Activated T-helper 1 cell treated with anti-CD3 and anti-CD28 coated beads, Interleukin-12 subunit alpha, Interleukin-12 subunit beta, Interleukin-2, Interleukin-4 antibody, amounts not matched to agents 30 ng/mL and 10 ng/mL and 1 ng/mL, durations not matched to agents 14 hours and 24 hours and 36 hours (primary cell): Measurements from ENCODE around the gene ZAR1L. TPM values are rescaled to one million over a fixed set of nuclear protein-coding genes. Genes with fewer than 3 reads are reported as not detected.
A peak's percentile ranks its signal among the peaks of the same experiment; 100 is the strongest.
"Not testable (repeated sequence)": the region's sequence is repeated elsewhere in the genome, so short reads cannot be mapped to it uniquely, and the experiment has no call there.

Experiments
- DNase-seq: peaks from one replicate; pipeline ENCODE4 v3.0.0; 2021; ENCODE audit warnings: low spot score
- H3K27ac Mint-ChIP-seq: one replicate; pipeline ENCODE4 v1.8.0; 2021; ENCODE audit warnings: mild to moderate bottlenecking, mixed read lengths
- H3K27me3 Mint-ChIP-seq: one replicate; pipeline ENCODE4 v1.8.0; 2022; ENCODE audit warnings: mild to moderate bottlenecking, moderate library complexity, mixed read lengths; ENCODE audit not compliant: insufficient read depth
- H3K36me3 Mint-ChIP-seq: one replicate; pipeline ENCODE4 v1.8.0; 2021; ENCODE audit warnings: low read depth, mixed read lengths
- H3K4me1 Mint-ChIP-seq: one replicate; pipeline ENCODE4 v1.8.0; 2021; ENCODE audit warnings: low read depth, mixed read lengths
- H3K4me3 Mint-ChIP-seq: one replicate; pipeline ENCODE4 v1.8.0; 2021; ENCODE audit warnings: mild to moderate bottlenecking, moderate library complexity, mixed read lengths
- H3K9me3 Mint-ChIP-seq: one replicate; pipeline ENCODE4 v1.8.0; 2021; ENCODE audit warnings: mixed read lengths
- intact Hi-C: fragments of 100-400 bp; cut with micrococcal nuclease; formaldehyde crosslinking; loops from one replicate; pipeline ENCODE4 v1.15.1; 2024
- total RNA-seq: library from RNA; stranded (reverse); gene quantifications from 2 replicates; pipeline ENCODE4 v1.2.3, GENCODE V29; 2022

Gene ZAR1L, protein sequence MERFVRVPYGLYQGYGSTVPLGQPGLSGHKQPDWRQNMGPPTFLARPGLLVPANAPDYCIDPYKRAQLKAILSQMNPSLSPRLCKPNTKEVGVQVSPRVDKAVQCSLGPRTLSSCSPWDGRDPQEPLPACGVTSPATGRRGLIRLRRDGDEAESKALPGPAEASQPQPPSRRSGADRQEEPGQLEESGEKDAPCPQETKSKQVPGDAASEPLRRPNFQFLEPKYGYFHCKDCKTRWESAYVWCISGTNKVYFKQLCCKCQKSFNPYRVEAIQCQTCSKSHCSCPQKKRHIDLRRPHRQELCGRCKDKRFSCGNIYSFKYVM
- not detected in 2 replicates for total RNA-seq

DNA sequence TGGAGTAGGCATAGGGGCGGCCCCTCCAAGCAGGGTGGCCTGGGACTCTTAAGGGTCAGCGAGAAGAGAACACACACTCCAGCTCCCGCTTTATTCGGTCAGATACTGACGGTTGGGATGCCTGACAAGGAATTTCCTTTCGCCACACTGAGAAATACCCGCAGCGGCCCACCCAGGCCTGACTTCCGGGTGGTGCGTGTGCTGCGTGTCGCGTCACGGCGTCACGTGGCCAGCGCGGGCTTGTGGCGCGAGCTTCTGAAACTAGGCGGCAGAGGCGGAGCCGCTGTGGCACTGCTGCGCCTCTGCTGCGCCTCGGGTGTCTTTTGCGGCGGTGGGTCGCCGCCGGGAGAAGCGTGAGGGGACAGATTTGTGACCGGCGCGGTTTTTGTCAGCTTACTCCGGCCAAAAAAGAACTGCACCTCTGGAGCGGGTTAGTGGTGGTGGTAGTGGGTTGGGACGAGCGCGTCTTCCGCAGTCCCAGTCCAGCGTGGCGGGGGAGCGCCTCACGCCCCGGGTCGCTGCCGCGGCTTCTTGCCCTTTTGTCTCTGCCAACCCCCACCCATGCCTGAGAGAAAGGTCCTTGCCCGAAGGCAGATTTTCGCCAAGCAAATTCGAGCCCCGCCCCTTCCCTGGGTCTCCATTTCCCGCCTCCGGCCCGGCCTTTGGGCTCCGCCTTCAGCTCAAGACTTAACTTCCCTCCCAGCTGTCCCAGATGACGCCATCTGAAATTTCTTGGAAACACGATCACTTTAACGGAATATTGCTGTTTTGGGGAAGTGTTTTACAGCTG is at the start of gene ZAR1L, which contains the start of gene BRCA2:
Gene ZAR1L (minus strand): TSS at position 126 of the 790 bp plus-strand sequence. CDS start 3,438 bp downstream, outside the sequence.
Gene BRCA2 (plus strand): TSS at position 271 of the 790 bp plus-strand sequence. CDS start 953 bp downstream, outside the sequence.
- peaks cover 14% of the 10 kb centered on the region for H3K36me3 Mint-ChIP-seq
- H3K9me3 Mint-ChIP-seq: no peaks in the 10 kb centered on the region
- H3K4me3 Mint-ChIP-seq: peak within 1 kb of the TSS; percentile 96
- no peaks in the 10 kb centered on the region for H3K27me3 Mint-ChIP-seq
- intact Hi-C loops: loop anchor here (1.0 to 10.0 kb wide), 11 partner anchors 15 to 1509 kb away; partner anchors contain the start of genes FRY, N4BP2L2 and PDS5B
- peaks cover 48% of the 10 kb centered on the region for H3K4me1 Mint-ChIP-seq
- peak within 1 kb of the TSS; percentile 100 for H3K27ac Mint-ChIP-seq
- peak; percentile 86 for DNase-seq

DNA sequence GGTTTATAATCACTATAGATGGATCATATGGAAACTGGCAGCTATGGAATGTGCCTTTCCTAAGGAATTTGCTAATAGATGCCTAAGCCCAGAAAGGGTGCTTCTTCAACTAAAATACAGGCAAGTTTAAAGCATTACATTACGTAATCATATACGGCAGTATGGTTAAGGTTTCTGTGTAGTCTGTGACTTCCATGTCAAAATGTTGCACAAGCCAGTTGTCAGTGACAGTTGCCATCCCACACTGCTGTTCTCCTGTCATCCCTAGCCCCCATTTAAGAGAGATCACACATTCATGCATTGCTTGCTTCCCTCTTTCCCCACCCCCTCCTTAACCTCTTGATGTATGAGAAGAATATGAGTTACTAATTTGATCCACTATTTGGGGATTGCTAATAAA is 47.4 kb upstream of the ZAR1L start:
- H3K9me3 Mint-ChIP-seq: no peaks in the 10 kb centered on the region
- H3K27me3 Mint-ChIP-seq: no peaks in the 10 kb centered on the region
- intact Hi-C loops: no loop called here
- H3K4me3 Mint-ChIP-seq: no peak overlapping the region
- H3K36me3 Mint-ChIP-seq: peaks cover 12% of the 10 kb centered on the region
- H3K27ac Mint-ChIP-seq: no peak overlapping the region
- no peak for DNase-seq
- H3K4me1 Mint-ChIP-seq: no peaks in the 10 kb centered on the region

DNA sequence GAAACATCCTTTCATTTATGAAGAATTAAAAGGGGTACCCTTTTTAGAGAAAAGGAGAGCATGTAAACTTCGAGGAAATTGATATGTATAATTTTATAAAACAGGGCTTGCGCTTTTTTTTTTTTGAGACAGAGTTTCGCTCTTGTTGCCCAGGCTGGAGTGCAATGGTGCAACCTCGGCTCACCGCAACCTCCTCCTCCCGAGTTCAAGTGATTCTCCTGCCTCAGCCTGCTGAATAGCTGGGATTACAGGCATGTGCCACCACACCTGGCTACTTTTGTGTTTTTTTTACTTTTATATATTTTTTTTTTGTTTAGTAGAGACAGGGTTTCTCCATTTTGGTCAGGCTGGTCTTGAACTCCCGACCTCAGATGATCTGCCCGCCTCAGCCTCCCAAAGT is 40.8 kb upstream of the ZAR1L start:
- DNase-seq, H3K9me3 Mint-ChIP-seq, H3K27me3 Mint-ChIP-seq, intact Hi-C loops, H3K4me1 Mint-ChIP-seq, H3K4me3 Mint-ChIP-seq, H3K27ac Mint-ChIP-seq: not testable (repeated sequence)
- peaks cover 11% of the 10 kb centered on the region for H3K36me3 Mint-ChIP-seq

DNA sequence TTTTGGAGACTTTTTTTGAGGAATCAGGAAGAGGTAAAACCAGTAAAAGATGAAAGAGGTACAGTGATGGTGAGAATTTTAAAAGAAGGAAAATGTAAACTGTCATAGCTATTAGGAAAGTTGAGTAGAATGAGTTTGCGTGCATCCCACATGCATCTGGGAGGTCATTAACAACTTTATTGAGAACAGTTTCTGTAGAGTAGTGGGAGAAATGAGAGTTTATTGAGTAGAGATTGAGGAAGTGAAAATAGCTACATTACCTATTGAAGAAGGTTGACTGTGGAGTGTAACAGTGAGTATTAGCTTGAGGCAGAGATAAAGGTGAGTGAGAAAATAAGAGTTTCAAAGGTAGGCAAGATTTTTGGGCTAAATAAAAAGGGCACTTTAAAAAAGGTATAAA is 38.9 kb upstream of the ZAR1L start:
- no peaks in the 10 kb centered on the region for H3K9me3 Mint-ChIP-seq
- peaks cover 9% of the 10 kb centered on the region for H3K4me1 Mint-ChIP-seq
- no peak overlapping the region for H3K27ac Mint-ChIP-seq
- DNase-seq: no peak
- no peaks in the 10 kb centered on the region for H3K27me3 Mint-ChIP-seq
- intact Hi-C loops: no loop called here
- H3K4me3 Mint-ChIP-seq: no peak overlapping the region
- H3K36me3 Mint-ChIP-seq: peaks cover 20% of the 10 kb centered on the region

DNA sequence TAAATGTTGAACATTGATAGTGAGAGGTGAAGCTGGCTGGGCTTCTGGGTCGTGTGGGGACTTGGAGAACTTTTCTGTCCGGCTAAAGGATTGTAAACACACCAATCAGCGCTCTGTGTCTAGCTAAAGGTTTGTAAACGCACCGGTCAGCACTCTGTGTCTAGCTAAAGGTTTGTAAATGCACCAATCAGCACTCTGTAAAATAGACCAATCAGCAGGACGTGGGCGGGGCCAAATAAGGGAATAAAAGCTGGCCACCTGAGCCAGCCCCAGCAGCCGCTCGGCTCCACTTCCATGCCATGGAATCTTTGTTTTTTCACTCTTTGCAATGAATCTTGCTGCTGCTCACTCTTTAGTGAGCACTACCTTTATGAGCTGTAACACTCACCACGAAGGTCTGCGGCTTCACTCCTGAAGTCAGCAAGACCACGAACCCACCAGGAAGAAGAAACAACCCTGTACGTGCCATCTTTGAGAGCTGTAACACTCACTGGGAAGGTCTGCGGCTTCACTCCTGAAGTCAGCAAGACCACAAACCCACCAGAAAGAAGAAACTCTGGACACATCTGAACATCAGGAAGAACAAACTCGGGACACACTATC is 35.8 kb upstream of the ZAR1L start:
- H3K27ac Mint-ChIP-seq, H3K9me3 Mint-ChIP-seq, DNase-seq, H3K4me3 Mint-ChIP-seq, intact Hi-C loops, H3K27me3 Mint-ChIP-seq: not testable (repeated sequence)
- H3K4me1 Mint-ChIP-seq: peaks cover 24% of the 10 kb centered on the region
- peaks cover 34% of the 10 kb centered on the region for H3K36me3 Mint-ChIP-seq

DNA sequence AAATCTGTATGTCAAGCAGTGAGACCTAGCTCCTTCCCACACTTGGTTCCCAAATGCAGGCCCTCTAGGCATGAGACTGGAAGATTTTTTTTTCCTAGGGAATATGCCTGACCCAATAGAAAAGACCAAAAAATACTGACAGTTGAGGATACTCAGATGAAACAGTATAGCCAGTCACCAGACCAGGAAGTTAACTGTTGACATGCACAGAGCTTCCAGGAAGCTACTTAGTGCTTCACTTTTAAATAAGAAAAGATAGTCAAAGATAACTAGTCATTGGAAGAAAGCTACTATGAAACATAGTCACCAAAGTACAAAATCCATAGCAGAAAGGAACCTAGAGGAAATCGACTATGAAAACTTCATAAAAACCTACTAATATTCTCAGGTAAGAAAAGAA is 32.5 kb upstream of the ZAR1L start:
- DNase-seq: no peak
- H3K9me3 Mint-ChIP-seq: no peaks in the 10 kb centered on the region
- peaks cover 24% of the 10 kb centered on the region for H3K4me1 Mint-ChIP-seq
- H3K36me3 Mint-ChIP-seq: peaks cover 34% of the 10 kb centered on the region
- intact Hi-C loops: no loop called here
- H3K4me3 Mint-ChIP-seq: no peak overlapping the region
- peak overlapping the region; percentile 50 for H3K27ac Mint-ChIP-seq
- no peaks in the 10 kb centered on the region for H3K27me3 Mint-ChIP-seq

DNA sequence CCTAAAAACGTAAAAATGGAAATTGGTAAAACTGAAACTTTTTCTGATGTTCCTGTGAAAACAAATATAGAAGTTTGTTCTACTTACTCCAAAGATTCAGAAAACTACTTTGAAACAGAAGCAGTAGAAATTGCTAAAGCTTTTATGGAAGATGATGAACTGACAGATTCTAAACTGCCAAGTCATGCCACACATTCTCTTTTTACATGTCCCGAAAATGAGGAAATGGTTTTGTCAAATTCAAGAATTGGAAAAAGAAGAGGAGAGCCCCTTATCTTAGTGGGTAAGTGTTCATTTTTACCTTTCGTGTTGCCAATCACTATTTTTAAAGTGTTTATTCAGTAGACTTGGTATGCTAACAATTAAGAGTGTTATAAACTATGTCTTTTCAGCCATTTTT is 25.8 kb upstream of the ZAR1L start:
- H3K36me3 Mint-ChIP-seq: peaks cover 36% of the 10 kb centered on the region
- no peaks in the 10 kb centered on the region for H3K27me3 Mint-ChIP-seq
- H3K27ac Mint-ChIP-seq: no peak overlapping the region
- no peak for DNase-seq
- H3K9me3 Mint-ChIP-seq: peaks cover 11% of the 10 kb centered on the region
- no peak overlapping the region for H3K4me3 Mint-ChIP-seq
- intact Hi-C loops: no loop called here
- H3K4me1 Mint-ChIP-seq: peaks cover 6% of the 10 kb centered on the region

DNA sequence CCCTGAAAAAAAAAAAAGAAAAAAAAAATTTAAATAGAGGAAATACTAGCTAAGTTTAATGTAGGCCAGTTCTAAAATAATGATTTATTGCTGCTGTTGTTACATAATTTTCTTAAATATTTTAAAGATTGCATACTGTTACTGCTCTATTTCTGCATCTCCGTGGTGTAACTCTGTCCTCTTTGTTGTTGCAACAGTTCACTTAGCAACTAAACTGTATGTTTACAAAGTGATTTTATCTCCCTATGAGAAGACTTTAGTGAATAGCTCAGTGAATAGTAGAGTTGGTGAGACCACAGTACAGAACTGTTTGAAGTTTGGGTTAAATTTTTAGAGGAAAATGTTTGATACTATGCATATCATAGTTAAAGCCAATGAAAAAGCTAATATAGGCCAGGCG is 19.5 kb upstream of the ZAR1L start:
- Mint-ChIP-seq H3K27ac (no peak overlapping the region), H3K36me3 (peaks cover 67% of the 10 kb centered on the region), H3K9me3 (no peaks in the 10 kb centered on the region), H3K27me3 (no peaks in the 10 kb centered on the region), H3K4me1 (peaks cover 9% of the 10 kb centered on the region), H3K4me3 (no peak overlapping the region)
- intact Hi-C loops: no loop called here
- no peak for DNase-seq

DNA sequence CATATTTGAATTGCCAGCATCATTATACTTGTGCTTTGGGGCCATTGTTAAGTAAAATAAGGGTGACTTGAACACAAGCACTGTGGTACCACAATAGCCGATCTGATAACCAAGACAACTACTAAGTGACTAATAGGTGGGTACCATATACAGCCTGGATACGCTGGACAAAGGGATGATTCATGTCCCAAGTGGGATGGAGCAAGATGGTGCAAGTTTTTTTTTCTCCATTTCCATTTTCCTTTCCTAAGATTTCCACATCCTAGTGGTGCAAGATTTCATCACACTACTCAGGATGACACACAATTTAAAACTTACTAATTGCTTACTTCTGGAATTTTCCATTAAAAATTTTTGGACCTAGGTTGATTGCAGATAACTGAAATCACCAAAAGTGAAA is 15.3 kb upstream of the ZAR1L start:
- intact Hi-C loops: no loop called here
- Mint-ChIP-seq H3K9me3 (no peaks in the 10 kb centered on the region), H3K4me3 (no peak overlapping the region), H3K4me1 (peaks cover 9% of the 10 kb centered on the region), H3K27me3 (no peaks in the 10 kb centered on the region), H3K36me3 (peaks cover 43% of the 10 kb centered on the region), H3K27ac (no peak overlapping the region)
- DNase-seq: no peak

DNA sequence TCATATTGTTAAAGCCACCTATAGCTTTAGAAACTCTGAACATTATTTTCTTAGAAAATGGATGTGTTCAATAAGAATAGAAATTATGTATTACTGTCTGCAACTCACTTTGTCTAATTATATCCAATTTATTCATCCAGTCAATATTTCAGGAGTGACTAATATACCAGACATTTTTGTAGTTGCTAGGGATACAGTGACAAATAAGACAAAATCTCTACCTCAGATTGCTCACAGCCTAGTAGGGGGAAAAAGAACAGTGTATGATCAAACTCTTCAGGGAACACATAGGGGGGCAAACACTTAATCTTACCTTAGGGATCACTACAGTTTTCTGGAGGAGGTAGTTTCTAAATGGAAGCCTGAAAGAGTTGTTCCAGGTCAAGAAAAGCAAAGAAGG is 8.7 kb upstream of the ZAR1L start:
- H3K9me3 Mint-ChIP-seq: no peaks in the 10 kb centered on the region
- intact Hi-C loops: no loop called here
- no peak for DNase-seq
- H3K4me3 Mint-ChIP-seq: no peak overlapping the region
- H3K27me3 Mint-ChIP-seq: no peaks in the 10 kb centered on the region
- H3K4me1 Mint-ChIP-seq: peaks cover 24% of the 10 kb centered on the region
- H3K36me3 Mint-ChIP-seq: peaks cover 36% of the 10 kb centered on the region
- H3K27ac Mint-ChIP-seq: peak overlapping the region; percentile 32

DNA sequence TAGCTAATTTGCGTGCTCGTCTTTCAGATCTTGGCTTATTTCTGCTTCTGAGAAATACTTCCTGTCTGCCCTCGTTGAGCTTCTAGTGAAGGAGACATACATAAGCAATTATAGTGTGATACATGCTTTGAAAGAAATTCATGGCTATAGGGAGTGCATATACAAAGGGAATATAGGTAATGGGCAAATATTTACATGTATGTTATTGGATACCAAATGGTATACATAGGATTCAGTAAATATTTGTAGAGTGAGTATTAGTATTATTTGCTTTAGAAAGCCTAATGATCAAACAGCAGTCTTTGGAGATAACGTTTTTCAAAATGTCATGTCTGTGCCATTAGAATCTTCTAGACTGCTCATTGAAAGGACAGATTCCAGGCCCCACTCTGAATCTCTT is 5.4 kb upstream of the ZAR1L start:
- peaks cover 35% of the 10 kb centered on the region for H3K36me3 Mint-ChIP-seq
- no peak overlapping the region for H3K4me3 Mint-ChIP-seq
- DNase-seq: no peak

DNA sequence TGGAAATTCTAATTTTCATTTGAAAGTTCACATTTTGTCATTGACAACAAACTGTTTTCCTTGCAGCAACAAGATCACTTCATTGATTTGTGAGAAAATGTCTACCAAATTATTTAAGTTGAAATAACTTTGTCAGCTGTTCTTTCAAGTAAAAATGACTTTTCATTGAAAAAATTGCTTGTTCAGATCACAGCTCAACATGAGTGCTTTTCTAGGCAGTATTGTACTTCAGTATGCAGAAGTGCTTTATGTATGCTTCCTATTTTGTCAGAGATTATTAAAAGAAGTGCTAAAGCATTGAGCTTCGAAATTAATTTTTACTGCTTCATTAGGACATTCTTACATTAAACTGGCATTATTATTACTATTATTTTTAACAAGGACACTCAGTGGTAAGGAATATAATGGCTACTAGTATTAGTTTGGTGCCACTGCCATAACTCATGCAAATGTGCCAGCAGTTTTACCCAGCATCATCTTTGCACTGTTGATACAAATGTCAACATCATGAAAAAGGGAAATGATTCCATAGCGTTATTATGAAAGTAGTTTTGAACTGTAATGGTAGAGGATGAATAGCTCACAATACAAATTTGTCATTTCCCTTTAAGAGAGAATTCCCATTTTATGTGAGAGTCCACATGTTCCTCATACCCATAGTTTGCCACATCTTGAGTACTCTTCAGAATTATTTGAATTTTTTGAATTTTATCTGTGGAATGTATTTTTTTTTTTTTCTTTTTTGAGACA is 2.7 kb upstream of the ZAR1L start:
- intact Hi-C loops: loop anchor here (5.0 to 10.0 kb wide), 4 partner anchors 327 to 1507 kb away; no protein-coding TSS in a partner anchor
- Mint-ChIP-seq H3K27ac (no peak overlapping the region), H3K4me3 (peak overlapping the region; percentile 96), H3K4me1 (peaks cover 51% of the 10 kb centered on the region), H3K36me3 (peaks cover 25% of the 10 kb centered on the region), H3K27me3 (no peaks in the 10 kb centered on the region), H3K9me3 (no peaks in the 10 kb centered on the region)
- DNase-seq: no peak

More for the DNA sequence above, 5.4 kb upstream of the ZAR1L start:
- peaks cover 42% of the 10 kb centered on the region for H3K4me1 Mint-ChIP-seq
- no peaks in the 10 kb centered on the region for H3K27me3 Mint-ChIP-seq
- H3K27ac Mint-ChIP-seq: peak overlapping the region; percentile 62
- intact Hi-C loops: no loop called here
- no peaks in the 10 kb centered on the region for H3K9me3 Mint-ChIP-seq
